Measurements from ENCODE around the gene MYRFL. TPM values are rescaled to one million over a fixed set of nuclear protein-coding genes. Genes with fewer than 3 reads are reported as not detected.

MYRFL gene
- total RNA-seq, 4 donors from 2014 or later = 0.48 to 0.68 TPM; not detected in 2

- 84 to 86% methylated on average over 3 to 4 of the region's 4 CpGs for WGBS, 2 donors (ENCODE audit: low coverage in 1 of 2)
- Histone ChIP-seq H3K36me3 (no peaks in the 10 kb centered on the region), H3K9me3 (no peaks in the 10 kb centered on the region), H3K4me1 (peaks cover 0 to 18% (median 4%) of the 10 kb centered on the region in 4 donors), H3K4me3 (no peak overlapping the region), H3K27ac (peak overlapping the region in 1 of 4 donors; percentile 35), H3K27me3 (no peaks in the 10 kb centered on the region)
- in situ Hi-C loops (cut with MboI; ENCODE audit: low pct_ligation_motif_present in 1 of 4, low pct_unique_long_range_greater_than_20kb in 1 of 4, low sequenced_read_pairs in 3 of 4) (no loop called here), intact Hi-C loops (cut with DNase I; ENCODE audit: low total_unique reads) (loop anchor here (5.0 kb wide), 1 partner anchor 1210 kb away; no protein-coding TSS in a partner anchor)
- no peak for DNase-seq
- TF ChIP-seq EP300 (IDR thresholded peaks at IDR 0.05; ENCODE audit: low read depth) = no peak
- no peak for TF ChIP-seq POLR2AphosphoS5 (IDR thresholded peaks at IDR 0.05)
- no peak for TF ChIP-seq CTCF (IDR thresholded peaks at IDR 0.05)
- TF ChIP-seq POLR2A (IDR thresholded peaks at IDR 0.05) = no peak
Observed at GRCh38 chr12:69837191-69837590, 12.2 kb downstream of the MYRFL start.

- peak; percentile 19 for DNase-seq
- Histone ChIP-seq H3K27me3 (no peaks in the 10 kb centered on the region), H3K4me3 (no peak overlapping the region), H3K36me3 (no peaks in the 10 kb centered on the region), H3K27ac (peak overlapping the region in 2 of 4 donors; percentile 11 to 35), H3K9me3 (no peaks in the 10 kb centered on the region), H3K4me1 (peaks cover 0 to 18% (median 4%) of the 10 kb centered on the region in 4 donors)
- intact Hi-C loops (cut with DNase I; ENCODE audit: low total_unique reads) = loop anchor here (5.0 kb wide), 1 partner anchor 1209 kb away; no protein-coding TSS in a partner anchor
- in situ Hi-C loops (cut with MboI; ENCODE audit: low pct_ligation_motif_present in 1 of 4, low pct_unique_long_range_greater_than_20kb in 1 of 4, low sequenced_read_pairs in 3 of 4) = no loop called here
- TF ChIP-seq POLR2A (IDR thresholded peaks at IDR 0.05) = no peak
- TF ChIP-seq POLR2AphosphoS5 (IDR thresholded peaks at IDR 0.05) = no peak
- TF ChIP-seq CTCF (IDR thresholded peaks at IDR 0.05) = no peak
- no peak for TF ChIP-seq EP300 (IDR thresholded peaks at IDR 0.05; ENCODE audit: low read depth)
- 61 to 67% methylated on average over 2 to 4 of the region's 4 CpGs for WGBS, 2 donors (ENCODE audit: low coverage in 1 of 2)
Observed at GRCh38 chr12:69837657-69838415, 12.8 kb downstream of the MYRFL start.

GRCh38 chr12:69840727-69841126 lies 15.7 kb downstream of the MYRFL start:
- intact Hi-C loops (cut with DNase I; ENCODE audit: low total_unique reads) (no loop called here), in situ Hi-C loops (cut with MboI; ENCODE audit: low pct_ligation_motif_present in 1 of 4, low pct_unique_long_range_greater_than_20kb in 1 of 4, low sequenced_read_pairs in 3 of 4) (no loop called here)
- H3K27me3 ChIP-seq = no peaks in the 10 kb centered on the region
- H3K36me3 ChIP-seq = no peaks in the 10 kb centered on the region
- peaks cover 0 to 11% (median 4%) of the 10 kb centered on the region in 4 donors for H3K4me1 ChIP-seq
- TF ChIP-seq CTCF (IDR thresholded peaks at IDR 0.05) (no peak), POLR2A (IDR thresholded peaks at IDR 0.05) (no peak), EP300 (IDR thresholded peaks at IDR 0.05; ENCODE audit: low read depth) (no peak), POLR2AphosphoS5 (IDR thresholded peaks at IDR 0.05) (no peak)
- H3K9me3 ChIP-seq = no peaks in the 10 kb centered on the region
- DNase-seq = no peak
- H3K4me3 ChIP-seq = no peak overlapping the region
- 17 to 65% methylated on average over 1 to 3 of the region's 3 CpGs for WGBS, 2 donors (ENCODE audit: low coverage in 1 of 2)
- H3K27ac ChIP-seq = no peak overlapping the region

- Histone ChIP-seq H3K9me3 (no peaks in the 10 kb centered on the region), H3K4me1 (no peaks in the 10 kb centered on the region), H3K36me3 (no peaks in the 10 kb centered on the region), H3K27ac (no peak overlapping the region), H3K27me3 (no peaks in the 10 kb centered on the region), H3K4me3 (no peak overlapping the region)
- intact Hi-C loops (cut with DNase I; ENCODE audit: low total_unique reads) (no loop called here), in situ Hi-C loops (cut with MboI; ENCODE audit: low pct_ligation_motif_present in 1 of 4, low pct_unique_long_range_greater_than_20kb in 1 of 4, low sequenced_read_pairs in 3 of 4) (no loop called here)
- TF ChIP-seq POLR2AphosphoS5 (IDR thresholded peaks at IDR 0.05) (no peak), CTCF (IDR thresholded peaks at IDR 0.05) (no peak), EP300 (IDR thresholded peaks at IDR 0.05; ENCODE audit: low read depth) (no peak), POLR2A (IDR thresholded peaks at IDR 0.05) (no peak)
- no peak for DNase-seq
- WGBS, 2 donors (ENCODE audit: low coverage in 1 of 2) = 66% methylated on average over 2 of the region's 2 CpGs; no CpG with 5 or more reads in 1 of the 2 donors
Observed at GRCh38 chr12:69843608-69844007, 18.6 kb downstream of the MYRFL start.
